Astrocyte (in vitro differentiated cells and primary cell): Measurements from ENCODE around the gene GATA6. TPM values are rescaled to one million over a fixed set of nuclear protein-coding genes. Genes with fewer than 3 reads are reported as not detected.

Source experiments
- DNase-seq: peaks from one replicate; pipeline ENCODE4 v3.0.0-alpha.2; 2010; ENCODE audit warnings: low read depth
- FAIRE-seq: peaks from 2 replicates; lab custom pipeline; 2011; peaks lifted over from hg19 to GRCh38; lab: Jason Lieb, UNC
- H2AFZ ChIP-seq: 2 replicates; pipeline ENCODE4 v1.6.0; 2012; ENCODE audit warnings: low read depth, low read length, inconsistent platforms
- H3K27ac ChIP-seq: 2 replicates; pipeline ENCODE4 v1.5.1; 2011; ENCODE audit warnings: low read depth, low read length, inconsistent platforms
- H3K27me3 ChIP-seq: 2 replicates; pipeline ENCODE4 v1.6.0; 2011; ENCODE audit warnings: low read length, inconsistent platforms; ENCODE audit not compliant: insufficient read depth
- H3K36me3 ChIP-seq: 2 replicates; pipeline ENCODE4 v1.5.1; 2011; ENCODE audit warnings: low read length, inconsistent platforms; ENCODE audit not compliant: insufficient read depth
- H3K4me1 ChIP-seq: 2 replicates; pipeline ENCODE4 v1.5.1; 2011; ENCODE audit warnings: low read length, inconsistent platforms; ENCODE audit not compliant: insufficient read depth
- H3K4me2 ChIP-seq: 2 replicates; pipeline ENCODE4 v1.6.0; 2012; ENCODE audit warnings: low read length, inconsistent platforms
- H3K4me3 ChIP-seq: 2 replicates; pipeline ENCODE4 v1.5.1; 2011; ENCODE audit warnings: low read depth, mild to moderate bottlenecking, low read length, inconsistent platforms; ENCODE audit not compliant: insufficient read depth
- H3K79me2 ChIP-seq: 2 replicates; pipeline ENCODE4 v1.6.0; 2012; ENCODE audit warnings: mild to moderate bottlenecking, low read length, inconsistent platforms; ENCODE audit not compliant: insufficient read depth
- H3K9ac ChIP-seq: 2 replicates; pipeline ENCODE4 v1.6.0; 2012; ENCODE audit warnings: mild to moderate bottlenecking, low read length, inconsistent platforms
- H3K9me3 ChIP-seq: 2 replicates; pipeline ENCODE4 v1.5.1; 2012; ENCODE audit warnings: low read depth, mild to moderate bottlenecking, low read length, inconsistent platforms; ENCODE audit not compliant: insufficient read depth
- H4K20me1 ChIP-seq: 2 replicates; pipeline ENCODE4 v1.6.0; 2012; ENCODE audit warnings: low read length, inconsistent platforms; ENCODE audit not compliant: insufficient read depth
- H3K27ac Mint-ChIP-seq: one replicate; pipeline ENCODE4 v1.8.0; 2021; ENCODE audit warnings: mild to moderate bottlenecking, mixed read lengths; ENCODE audit not compliant: unreplicated experiment
- H3K27me3 Mint-ChIP-seq: one replicate; pipeline ENCODE4 v1.8.0; 2021; ENCODE audit warnings: low read depth, mixed read lengths; ENCODE audit not compliant: unreplicated experiment
- H3K36me3 Mint-ChIP-seq: one replicate; pipeline ENCODE4 v1.8.0; 2021; ENCODE audit warnings: low read depth, mixed read lengths; ENCODE audit not compliant: unreplicated experiment
- H3K4me1 Mint-ChIP-seq: one replicate; pipeline ENCODE4 v1.8.0; 2021; ENCODE audit warnings: low read depth, mixed read lengths; ENCODE audit not compliant: unreplicated experiment
- H3K4me3 Mint-ChIP-seq: one replicate; pipeline ENCODE4 v1.8.0; 2021; ENCODE audit warnings: mild to moderate bottlenecking, moderate library complexity, mixed read lengths; ENCODE audit not compliant: unreplicated experiment
- H3K9me3 Mint-ChIP-seq: one replicate; pipeline ENCODE4 v1.8.0; 2021; ENCODE audit warnings: mild to moderate bottlenecking, mixed read lengths; ENCODE audit not compliant: unreplicated experiment
- CTCF ChIP-seq: IDR thresholded peaks from 2 replicates; pipeline ENCODE4 v1.5.1; 2011; ENCODE audit warnings: low read depth, mild to moderate bottlenecking, inconsistent platforms, low read length, moderate library complexity; ENCODE audit not compliant: insufficient read depth
- EZH2 ChIP-seq: IDR thresholded peaks from 2 replicates; pipeline ENCODE4 v1.6.1; 2012; ENCODE audit warnings: mild to moderate bottlenecking, low read length, inconsistent platforms; ENCODE audit not compliant: insufficient read depth
- total RNA-seq: library from RNA; stranded (reverse); gene quantifications from 2 replicates; pipeline ENCODE4 v1.2.1, GENCODE V29; 2021

The GATA6 gene
- total RNA-seq, 1 donor from 2014 or later: 9.4 TPM

DNA sequence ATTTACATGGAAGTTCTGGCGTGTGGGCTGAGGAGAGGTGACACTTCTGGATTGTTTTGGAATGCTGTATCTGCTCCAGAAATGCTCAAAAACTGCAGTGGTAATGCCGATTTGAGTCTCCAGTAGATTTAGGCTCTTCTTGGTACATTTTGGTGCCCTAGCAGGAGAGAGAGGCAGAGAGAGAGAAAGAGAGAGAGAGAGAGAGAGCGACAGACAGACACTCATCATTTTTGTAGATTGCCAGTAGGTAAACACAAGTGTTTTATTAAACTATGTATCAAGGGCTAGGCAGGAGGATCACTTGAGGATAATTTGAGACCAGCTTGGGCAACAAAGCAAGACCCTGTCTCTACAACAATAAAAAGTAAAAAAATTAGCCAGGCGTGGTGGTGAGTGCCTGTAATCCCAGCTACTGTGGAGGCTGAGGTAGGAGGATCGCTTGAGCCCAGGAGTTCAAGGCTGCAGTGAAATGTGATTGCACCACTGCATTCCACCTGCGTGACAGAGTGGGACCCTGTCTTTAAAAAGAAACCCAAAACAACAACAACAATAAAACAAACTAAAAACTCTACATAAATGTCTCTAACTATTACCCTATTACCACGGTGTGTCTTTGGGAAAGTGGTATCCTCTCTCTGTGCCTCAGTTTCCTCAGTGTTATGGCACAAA lies 60.2 kb downstream of the GATA6 start:
- H3K9ac ChIP-seq: peak overlapping the region; percentile 0
- H3K4me1 ChIP-seq: peaks cover 13% of the 10 kb centered on the region
- peak overlapping the region; percentile 0 for H3K4me2 ChIP-seq
- H4K20me1 ChIP-seq: no peaks in the 10 kb centered on the region
- peaks cover 3% of the 10 kb centered on the region for H3K27me3 Mint-ChIP-seq
- H3K36me3 ChIP-seq: no peaks in the 10 kb centered on the region
- no peak for DNase-seq
- no peak overlapping the region for H3K4me3 ChIP-seq
- no peak overlapping the region for H3K27ac ChIP-seq
- H3K4me1 Mint-ChIP-seq: peaks cover 12% of the 10 kb centered on the region
- H3K4me3 Mint-ChIP-seq: no peak overlapping the region
- no peaks in the 10 kb centered on the region for H3K36me3 Mint-ChIP-seq
- H3K27ac Mint-ChIP-seq: no peak overlapping the region
- no peaks in the 10 kb centered on the region for H3K9me3 Mint-ChIP-seq
- no peaks in the 10 kb centered on the region for H3K27me3 ChIP-seq
- no peak for FAIRE-seq
- no peaks in the 10 kb centered on the region for H3K79me2 ChIP-seq
- H3K9me3 ChIP-seq: no peaks in the 10 kb centered on the region
- H2AFZ ChIP-seq: no peak overlapping the region
- no peak for TF ChIP-seq EZH2
- no peak for TF ChIP-seq CTCF

GRCh38 chr18:22230471-22230945 lies 61.1 kb downstream of the GATA6 start:
- Mint-ChIP-seq H3K27me3 (peaks cover 3% of the 10 kb centered on the region), H3K36me3 (no peaks in the 10 kb centered on the region), H3K27ac (no peak overlapping the region), H3K4me3 (no peak overlapping the region), H3K9me3 (no peaks in the 10 kb centered on the region), H3K4me1 (peaks cover 12% of the 10 kb centered on the region)
- H2AFZ ChIP-seq: no peak overlapping the region
- H3K4me3 ChIP-seq: no peak overlapping the region
- H3K4me1 ChIP-seq: peaks cover 13% of the 10 kb centered on the region
- peak overlapping the region; percentile 33 for H3K4me2 ChIP-seq
- FAIRE-seq (peak; percentile 50), DNase-seq (peak; percentile 91)
- H3K27ac ChIP-seq: peak overlapping the region; percentile 23
- no peaks in the 10 kb centered on the region for H3K79me2 ChIP-seq
- no peaks in the 10 kb centered on the region for H3K27me3 ChIP-seq
- no peaks in the 10 kb centered on the region for H3K36me3 ChIP-seq
- no peaks in the 10 kb centered on the region for H3K9me3 ChIP-seq
- no peaks in the 10 kb centered on the region for H4K20me1 ChIP-seq
- TF ChIP-seq CTCF: no peak
- peak overlapping the region; percentile 6 for H3K9ac ChIP-seq

GRCh38 chr18:22233266-22233665 lies 63.9 kb downstream of the GATA6 start:
- TF ChIP-seq CTCF: no peak
- no peak for TF ChIP-seq EZH2
- no peaks in the 10 kb centered on the region for H4K20me1 ChIP-seq
- H3K79me2 ChIP-seq: no peaks in the 10 kb centered on the region
- Mint-ChIP-seq H3K27me3 (peaks cover 6% of the 10 kb centered on the region), H3K4me1 (peaks cover 12% of the 10 kb centered on the region), H3K4me3 (no peak overlapping the region), H3K36me3 (no peaks in the 10 kb centered on the region), H3K27ac (no peak overlapping the region), H3K9me3 (no peaks in the 10 kb centered on the region)
- H3K27ac ChIP-seq: no peak overlapping the region
- H3K9ac ChIP-seq: no peak overlapping the region
- no peak overlapping the region for H2AFZ ChIP-seq
- no peaks in the 10 kb centered on the region for H3K27me3 ChIP-seq
- H3K9me3 ChIP-seq: no peaks in the 10 kb centered on the region
- H3K36me3 ChIP-seq: no peaks in the 10 kb centered on the region
- H3K4me3 ChIP-seq: no peak overlapping the region
- DNase-seq (no peak), FAIRE-seq (no peak)
- H3K4me1 ChIP-seq: peaks cover 13% of the 10 kb centered on the region
- no peak overlapping the region for H3K4me2 ChIP-seq
